PC-9 (cell line): ENCODE measurements around the gene LBR.

ENCODE experiments used
- CTCF ChIP-seq: fragments of 200-600 bp; sonication (generic); conservative IDR thresholded peaks from 2 replicates; pipeline ENCODE4 v1.6.1; 2017; ENCODE audit warnings: mixed run types, antibody characterized with exemption, mild to moderate bottlenecking, moderate library complexity
- EZH2 ChIP-seq: fragments of 200-600 bp; sonication (generic); IDR thresholded peaks from 2 replicates; pipeline ENCODE4 v1.8.0; 2017; ENCODE audit warnings: antibody characterized with exemption, low read depth

GRCh38 chr1:225460737-225461532 is 33.1 kb upstream of the LBR start:
- TF ChIP-seq CTCF (no peak), EZH2 (no peak)
